ENCODE results near the gene RASD1.
"Not testable (repeated sequence)": the region's sequence is repeated elsewhere in the genome, so short reads cannot be mapped to it uniquely, and the experiment has no call there.

The RASD1 gene

DNA sequence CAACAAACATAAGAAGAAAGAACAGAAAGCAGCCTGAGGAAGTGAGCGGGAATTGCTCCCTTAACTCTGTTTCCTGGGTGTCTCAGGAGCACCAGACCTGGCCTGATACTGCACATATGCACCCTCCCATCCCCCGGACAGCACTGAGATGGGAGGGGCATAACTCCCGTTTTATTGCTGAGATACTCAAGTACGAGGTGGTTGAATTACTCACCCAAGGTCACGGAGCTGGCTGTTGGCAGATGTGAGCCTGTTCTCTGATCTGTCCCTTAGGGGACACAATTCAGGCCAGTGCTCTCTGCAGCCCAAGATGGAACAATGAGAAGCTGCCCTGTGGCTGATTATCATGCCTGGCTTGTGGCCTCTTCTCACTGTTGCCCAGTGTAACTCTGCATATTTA, 28.5 kb downstream of the RASD1 start:
- DNase-seq, result no peak

DNA sequence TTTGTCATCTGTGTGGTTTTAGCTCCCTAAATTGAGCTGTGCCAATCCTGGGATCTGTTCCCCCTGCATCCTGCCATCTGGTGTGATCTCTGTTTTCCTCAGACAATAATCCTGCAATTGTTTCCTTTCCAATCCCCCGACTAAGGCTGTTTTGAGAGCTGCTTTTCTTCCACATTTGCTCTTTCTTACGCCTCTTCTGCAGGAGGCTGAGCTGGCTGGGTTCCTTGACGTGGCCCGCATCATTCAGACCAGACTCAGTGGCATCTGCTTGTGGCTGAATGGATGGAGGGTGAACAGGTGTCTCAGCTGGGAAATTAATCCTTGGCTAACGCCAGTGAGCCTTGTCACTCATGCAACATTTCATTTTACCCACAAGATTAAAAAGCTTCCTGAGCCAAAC, 29.2 kb downstream of the RASD1 start:
- no peak for DNase-seq

DNA sequence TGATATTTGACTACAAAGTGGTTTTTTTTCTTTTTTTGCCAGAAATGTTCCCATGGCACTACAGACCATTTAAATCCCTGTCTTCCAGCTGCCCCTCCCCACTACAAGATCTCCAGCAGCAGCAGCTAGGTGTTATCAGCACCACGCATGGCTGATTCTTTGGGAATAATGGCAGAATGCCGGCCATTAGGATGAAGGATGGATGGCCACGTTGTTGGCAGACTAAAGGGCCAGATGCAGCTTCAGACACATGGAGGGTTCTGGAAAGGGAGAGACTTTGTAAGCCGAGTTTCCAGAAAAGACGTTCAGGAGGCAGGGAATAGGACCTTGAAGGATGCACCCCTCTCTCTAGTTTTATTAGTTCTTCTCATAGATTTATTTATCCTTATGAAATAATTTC, 29.7 kb downstream of the RASD1 start:
- DNase-seq, result no peak

DNA sequence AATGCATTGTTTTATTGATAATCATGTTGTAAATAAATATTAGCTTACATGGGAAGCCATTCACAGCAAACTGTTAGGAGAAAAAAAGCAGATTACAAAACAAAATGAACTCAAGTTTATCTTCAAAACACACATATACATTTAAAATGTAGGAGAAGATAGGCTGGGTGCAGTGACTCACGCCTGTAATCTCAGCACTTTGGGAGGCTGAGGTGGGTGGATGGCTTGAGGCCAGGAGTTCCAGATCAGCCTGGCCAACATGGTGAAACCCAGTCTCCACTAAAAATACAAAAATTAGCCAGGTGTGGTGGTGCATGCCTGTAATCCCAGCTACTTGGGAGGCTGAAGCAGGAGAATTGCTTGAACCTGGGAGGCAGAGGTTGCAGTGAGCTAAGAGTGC, 30.3 kb downstream of the RASD1 start:
- DNase-seq, result not testable (repeated sequence)

DNA sequence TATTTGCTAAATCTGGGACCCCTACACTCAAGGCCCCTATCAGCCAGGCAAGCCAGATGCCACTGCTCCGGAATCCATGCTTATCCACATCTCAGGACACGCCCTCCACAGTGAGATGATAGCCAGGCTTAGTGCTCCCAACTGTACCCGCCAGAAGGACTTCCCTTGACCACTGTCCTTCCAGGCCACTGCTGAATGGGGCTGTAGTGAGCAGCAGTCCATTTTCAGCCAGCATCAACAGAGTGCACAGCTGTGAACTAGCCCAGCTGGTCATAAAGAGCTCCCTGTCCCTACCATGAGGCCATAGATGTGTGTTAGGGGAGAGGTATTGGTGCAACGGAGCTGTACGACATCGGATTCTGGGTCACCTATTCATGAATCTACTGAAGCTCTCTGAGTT, 32.4 kb downstream of the RASD1 start:
- no peak for DNase-seq

DNA sequence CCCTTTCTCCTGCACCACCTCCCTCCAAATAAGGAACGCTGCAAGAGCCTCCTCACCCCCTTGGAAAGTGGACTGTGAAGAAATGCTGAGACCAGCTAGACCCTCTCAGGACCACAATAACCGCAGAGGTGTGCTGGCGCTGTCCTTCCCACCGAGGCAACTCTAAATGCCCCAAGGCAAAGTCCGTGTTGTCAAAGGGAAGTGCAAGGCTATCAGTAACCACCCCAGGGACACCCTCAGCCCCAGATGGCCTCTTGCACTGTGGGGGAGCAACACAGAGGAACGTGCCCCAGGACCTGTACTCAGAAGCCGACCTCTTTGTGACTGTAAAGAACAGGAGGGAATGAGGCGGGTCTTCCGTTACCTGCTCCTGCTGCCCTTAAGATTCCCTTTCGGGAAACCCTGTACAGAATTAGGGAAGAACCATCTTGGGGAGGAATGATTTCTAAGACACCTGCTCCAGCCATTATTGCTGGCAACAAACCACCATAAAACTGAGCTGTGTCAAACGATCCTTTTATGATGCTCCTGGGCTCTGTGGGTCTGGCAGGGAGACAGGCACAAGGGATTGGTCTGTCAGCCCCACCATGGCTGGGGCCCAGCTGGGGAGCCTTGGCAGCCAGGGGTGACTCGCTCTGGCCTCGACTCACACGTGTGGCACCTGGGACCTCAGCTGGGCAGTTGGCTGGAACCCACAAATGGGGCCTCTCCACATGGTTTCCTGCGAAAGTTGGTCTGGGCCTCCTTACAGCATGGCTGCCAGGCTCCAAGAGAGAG, 34.0 kb downstream of the RASD1 start:
- DNase-seq, result no peak

DNA sequence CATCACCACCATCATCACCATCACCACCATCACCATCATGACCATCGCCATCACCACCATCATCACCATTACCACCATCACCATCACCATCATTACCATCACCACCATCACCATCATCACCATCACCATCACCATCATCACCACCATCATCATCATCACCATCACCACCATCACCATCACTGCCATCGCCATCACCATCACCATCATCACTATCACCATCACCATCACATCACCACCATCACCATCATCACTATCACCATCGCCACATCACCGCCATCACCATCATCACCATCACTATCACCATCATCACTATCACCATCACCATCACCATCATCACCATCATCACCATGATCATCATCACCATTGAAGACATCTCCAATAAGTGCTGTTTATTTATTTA, 36.2 kb downstream of the RASD1 start:
- DNase-seq, result no peak

DNA sequence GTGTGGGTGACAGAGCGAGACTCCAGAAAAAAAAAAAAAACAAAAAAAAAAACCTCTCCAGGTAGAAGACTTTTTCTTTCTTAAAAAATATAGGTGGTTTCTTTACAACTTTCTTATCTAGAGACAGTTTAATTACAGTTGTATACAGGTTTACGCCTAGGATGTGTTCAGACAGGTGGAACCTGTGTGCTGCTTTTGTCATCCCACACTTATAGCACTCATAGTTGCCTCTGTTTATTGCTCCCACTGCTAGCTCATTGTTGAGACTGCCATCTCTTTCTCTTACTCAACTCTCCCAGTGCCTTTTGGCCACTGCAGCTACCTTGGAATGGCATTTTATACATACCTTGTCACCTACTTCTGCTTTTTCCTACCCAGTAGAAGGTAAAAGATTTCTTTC, 38.5 kb downstream of the RASD1 start:
- DNase-seq, result no peak

DNA sequence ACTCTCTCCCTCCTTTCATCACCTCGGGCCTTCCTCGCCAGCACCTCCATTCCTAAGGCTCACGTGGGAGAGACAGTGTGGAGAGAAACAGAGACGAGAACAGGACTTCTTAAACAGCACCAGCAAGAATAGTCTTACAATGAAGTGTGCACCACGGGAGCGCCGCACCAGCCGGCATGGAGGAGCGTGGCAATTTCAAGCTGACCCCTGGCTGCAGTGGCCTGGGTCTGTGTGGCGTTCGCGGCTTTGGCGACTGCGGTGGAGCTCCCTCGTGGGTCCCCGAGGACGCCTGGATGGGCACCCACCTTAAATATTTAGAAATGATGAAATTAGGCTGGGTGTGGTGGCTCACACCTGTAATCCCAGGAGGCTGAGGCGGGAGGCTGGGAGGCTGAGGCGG, 39.9 kb downstream of the RASD1 start:
- DNase-seq, result no peak

DNA sequence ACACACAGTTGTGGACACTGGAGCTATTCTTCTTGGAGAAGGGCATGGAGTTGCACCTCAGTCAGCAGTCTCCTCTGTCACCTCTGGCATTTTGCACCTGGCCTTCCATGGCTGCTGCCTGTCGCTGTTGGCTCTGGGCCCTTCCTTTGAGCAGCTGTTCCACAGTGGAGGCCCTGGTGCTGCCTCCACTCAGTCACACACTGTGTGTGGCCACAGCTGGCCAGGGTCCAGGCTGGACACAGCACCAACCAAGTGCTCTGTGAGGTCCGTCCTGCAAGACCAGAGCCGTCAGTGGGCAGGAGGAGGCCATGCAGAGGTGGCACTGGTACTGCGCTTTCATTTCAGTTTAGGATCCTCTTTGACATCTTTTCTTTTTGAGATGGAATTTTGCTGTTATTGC, 41.0 kb downstream of the RASD1 start:
- DNase-seq, result no peak

DNA sequence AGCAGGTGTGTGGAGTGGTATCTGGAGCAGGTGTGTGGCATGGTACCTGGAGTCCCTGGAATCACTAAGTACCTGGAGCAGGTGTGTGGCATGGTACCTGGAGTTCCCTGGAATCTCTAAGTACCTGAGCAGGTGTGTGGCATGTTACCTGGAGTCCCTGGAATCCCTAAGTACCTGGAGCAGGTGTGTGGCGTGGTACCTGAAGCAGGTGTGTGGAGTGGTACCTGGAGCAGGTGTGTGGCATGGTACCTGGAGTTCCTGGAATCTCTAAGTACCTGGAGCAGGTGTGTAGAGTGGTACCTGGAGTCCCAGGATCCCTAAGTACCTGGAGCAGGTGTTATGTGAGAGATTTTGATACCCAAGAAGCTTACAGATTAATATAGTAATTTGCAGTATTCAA, 41.5 kb downstream of the RASD1 start:
- not testable (repeated sequence) for DNase-seq

DNA sequence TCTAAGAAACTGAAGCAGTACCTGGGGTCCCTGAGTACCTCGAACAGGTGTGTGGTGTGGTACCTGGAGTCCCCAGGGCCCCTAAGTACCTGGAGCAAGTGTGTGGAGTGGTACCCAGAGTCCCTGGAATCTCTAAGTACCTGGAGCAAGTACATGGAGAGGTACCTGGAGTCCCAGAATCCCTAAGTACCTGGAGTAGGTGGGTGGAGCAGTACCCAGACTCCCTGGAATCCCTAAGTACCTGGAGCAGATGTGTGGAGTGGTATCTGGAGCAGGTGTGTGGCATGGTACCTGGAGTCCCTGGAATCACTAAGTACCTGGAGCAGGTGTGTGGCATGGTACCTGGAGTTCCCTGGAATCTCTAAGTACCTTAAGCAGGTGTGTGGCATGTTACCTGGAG, 41.9 kb downstream of the RASD1 start:
- no peak for DNase-seq

DNA sequence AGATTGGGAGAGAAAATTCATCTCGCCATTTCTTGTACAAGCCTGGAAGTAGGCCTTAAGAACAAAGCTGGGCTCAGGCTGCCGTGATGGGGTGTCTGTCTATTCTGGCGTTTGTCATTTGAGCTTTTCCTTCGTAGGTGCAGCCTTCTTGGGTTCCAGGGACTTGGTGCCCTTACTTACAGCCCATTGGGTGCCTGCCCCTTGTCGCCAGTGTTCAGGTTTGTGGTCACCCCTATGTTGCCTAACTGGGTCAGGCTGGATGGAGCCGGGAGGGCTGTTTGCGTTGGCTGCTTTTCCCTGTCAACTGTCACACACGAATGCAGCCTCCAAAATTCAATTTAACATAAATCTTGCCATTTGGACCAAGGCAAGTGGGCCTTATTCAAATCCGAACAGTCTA, 43.1 kb downstream of the RASD1 start:
- DNase-seq, result no peak

DNA sequence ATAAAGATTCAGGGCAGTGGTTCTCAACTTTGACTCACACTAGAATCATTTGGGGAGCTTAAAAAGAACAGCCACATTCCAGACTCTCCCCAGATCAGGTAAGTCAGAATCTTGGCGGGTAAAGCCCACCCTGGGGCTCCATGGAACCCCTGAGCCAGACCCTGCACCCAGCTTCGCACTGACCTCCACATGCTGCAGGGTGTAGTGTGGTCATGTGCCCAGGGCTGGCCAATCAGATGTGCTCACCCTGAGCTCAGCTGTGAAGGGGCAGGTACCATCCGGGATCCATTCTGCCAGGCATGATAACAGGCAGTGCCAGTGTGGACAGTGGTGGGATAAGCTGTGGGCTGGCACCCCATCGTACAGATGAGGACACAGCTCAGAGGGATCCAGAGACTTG, 47.5 kb downstream of the RASD1 start:
- no peak for DNase-seq

DNA sequence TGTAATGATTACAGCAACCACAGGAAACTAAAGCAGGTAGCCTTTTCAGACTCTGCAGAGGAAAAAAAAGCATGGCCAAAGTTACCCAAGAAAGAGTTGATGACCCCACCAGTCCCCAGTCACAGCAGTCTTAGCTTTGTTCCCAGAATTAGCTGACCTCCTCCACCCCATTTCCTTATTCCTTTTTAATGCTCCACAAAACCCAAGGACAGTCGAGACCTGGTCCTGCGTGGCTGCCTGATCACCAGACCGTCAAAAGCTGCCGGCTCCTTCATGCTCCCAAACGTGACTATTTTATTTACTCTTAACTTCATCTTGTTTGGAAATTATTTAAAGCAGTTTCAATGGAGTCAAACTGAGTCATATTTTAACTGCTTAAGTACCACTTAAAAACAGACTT, 48.1 kb downstream of the RASD1 start:
- no peak for DNase-seq

DNA sequence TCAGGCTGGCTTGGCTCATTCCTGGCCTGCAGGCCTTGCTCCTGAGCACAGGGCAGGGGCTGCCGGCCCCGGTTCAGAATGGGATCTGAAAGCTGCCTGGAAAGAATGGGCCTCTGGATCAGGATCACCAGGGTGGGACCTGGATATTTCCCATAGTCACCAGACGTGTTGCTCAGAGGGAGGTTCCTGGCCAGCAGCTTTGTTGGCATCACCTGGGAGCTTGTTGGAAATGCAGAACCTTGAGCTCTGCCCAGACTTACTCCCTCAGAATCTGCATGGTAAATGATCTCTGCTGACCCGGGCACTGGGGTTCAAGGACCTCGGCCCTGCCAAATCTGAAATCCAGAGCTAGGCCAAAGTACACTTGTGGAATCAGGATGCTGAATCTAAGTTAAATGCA, 48.9 kb downstream of the RASD1 start:
- no peak for DNase-seq

DNA sequence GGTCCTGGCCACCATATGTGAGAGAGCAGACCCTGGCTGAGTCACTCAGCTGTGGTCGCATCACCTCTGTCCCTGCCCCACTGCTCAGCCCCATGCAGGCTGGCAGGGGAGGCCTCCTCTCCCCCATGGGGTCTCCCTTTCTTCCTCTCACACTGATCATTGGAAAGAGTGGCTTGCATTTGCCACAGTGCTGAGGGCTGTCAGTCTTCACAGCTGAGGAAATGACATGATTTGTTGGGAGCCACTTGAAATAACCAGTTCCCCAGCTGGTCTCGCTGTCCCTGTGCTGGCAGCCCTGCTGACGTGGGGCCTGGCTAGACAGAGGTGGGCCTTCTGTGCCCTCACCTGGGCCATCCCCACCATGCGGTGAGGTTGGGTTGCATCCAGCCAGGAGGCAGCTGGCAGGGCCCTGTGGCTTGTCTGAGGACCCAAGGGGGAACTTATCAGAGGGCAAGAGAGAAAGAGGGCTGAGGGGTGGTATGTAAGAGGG, 49.5 kb downstream of the RASD1 start:
- no peak for DNase-seq

DNA sequence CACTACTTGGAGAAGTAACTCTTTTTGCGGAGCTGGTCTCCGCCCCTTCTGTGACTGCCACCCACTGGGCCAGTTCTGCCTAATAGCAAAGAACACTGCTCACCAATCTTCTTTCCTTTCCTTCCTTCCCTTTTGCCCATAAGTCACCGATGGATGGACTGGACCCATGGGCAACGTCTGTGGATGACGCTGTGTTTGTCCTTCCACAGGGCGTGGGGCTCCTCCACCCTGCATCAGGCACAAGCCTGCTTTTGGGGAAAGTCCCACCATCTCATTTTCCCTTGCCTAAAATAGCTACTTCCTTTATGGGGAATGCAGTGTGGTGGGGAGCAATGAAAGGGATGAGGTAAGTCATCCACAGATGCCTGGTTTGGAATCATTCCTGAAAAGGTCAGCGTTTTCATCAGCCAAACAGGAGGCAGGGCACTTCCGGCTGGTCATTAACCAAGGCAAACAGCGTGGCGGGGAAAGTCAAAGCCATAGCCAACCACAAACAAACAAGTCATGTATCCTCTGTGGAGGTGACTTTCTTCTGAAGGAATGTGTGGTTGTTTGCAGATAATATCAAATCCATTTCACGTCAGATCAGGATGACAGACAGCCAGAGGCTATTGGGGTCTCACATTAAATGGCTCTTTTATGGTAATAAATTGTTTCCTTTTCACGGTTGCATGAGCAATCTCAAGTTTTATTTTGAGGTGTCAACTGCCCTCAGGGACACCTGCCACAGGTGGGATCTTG, 50.1 kb downstream of the RASD1 start:
- DNase-seq, result no peak

DNA sequence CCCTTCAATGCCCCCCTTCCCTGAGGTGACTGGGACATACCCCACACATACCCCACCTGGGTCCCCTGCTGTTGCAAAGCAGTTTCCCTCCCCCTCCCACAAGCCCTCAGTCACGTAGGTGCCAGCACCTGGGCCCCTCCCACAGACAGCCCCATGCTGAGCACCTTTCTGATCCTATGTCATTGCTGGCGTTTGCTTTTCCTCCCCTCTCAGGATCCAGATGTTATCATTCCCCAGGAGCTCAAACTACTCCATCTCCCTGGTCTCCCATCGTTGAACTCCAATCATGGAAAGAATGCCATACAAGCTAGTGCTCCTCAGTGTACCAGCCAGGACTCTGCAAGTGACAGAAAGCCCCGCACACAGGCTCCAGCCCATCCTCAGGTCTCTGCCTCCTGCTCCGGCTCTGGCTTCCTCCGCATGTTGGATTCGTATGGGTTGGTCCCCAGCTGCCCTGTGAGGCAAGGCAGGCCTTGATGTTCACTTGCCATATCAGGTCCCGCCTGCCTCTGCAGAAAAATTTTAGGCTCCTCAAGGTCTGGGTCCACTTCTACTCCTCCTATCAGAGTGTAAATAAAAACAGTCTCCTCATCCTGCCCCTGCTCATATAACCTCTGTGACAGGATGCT, 50.8 kb downstream of the RASD1 start:
- DNase-seq, result no peak
